ENCODE results near the gene SMPDL3A. TPM values are rescaled to one million over a fixed set of nuclear protein-coding genes. Genes with fewer than 3 reads are reported as not detected.

SMPDL3A gene
- total and polyA plus RNA-seq, 2 of the 13 experiments (the other 11 are each of a cell fraction or from before 2014, with no cell fraction given): 7.8 to 17.3 TPM

DNA sequence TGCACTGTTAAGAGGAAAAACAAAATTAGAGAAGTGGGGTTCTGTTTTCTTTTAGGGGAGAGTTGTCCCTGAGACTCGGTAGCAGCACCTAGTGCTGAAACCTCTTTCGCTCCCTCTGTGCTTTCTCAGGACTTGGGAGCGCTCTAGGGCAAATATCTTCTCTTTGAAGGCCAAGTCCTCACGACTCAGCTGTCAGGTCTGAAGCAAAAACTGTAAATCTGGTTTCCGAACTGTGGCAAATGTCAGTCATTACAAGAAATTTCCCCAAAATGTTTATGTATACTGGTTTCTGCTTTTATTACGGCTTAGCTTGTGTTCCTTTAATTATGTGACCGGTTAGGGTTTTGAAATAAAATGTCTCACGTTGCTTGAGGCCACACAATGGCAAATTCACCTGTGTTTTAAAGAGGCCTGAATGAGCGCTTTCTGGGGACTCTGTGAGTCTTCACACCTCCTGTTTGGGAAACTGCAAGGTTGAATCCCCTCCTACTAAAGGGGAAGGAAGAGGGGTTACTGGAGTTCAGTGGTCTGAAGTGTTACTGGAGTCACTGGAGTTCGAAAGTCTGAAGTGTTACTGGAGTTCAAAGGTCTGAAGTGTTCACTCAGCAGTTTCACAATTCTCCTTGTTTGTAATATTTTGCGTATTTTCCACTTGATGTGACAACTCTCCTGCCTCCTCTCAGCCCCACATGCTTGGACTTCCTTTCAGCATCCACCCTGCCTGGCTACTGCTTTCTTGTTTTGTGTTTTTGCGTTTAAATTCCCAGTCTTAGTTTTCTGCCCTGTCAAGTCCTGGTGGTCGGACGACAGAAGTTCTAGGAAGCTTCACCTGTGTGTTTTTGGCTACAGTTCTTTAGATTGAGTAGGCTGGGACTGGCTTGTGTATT is 1.6 kb downstream of the SMPDL3A start (continued):
- TF ChIP-seq, protein P1, sequence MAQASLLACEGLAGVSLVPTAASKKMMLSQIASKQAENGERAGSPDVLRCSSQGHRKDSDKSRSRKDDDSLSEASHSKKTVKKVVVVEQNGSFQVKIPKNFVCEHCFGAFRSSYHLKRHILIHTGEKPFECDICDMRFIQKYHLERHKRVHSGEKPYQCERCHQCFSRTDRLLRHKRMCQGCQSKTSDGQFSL (CRISPR knock-in tag; IDR thresholded peaks at IDR 0.05): no peak
- TF ChIP-seq ZNF136 (CRISPR knock-in tag; IDR thresholded peaks at IDR 0.05; ENCODE audit: low read depth) (no peak), ATF1 (CRISPR knock-in tag; IDR thresholded peaks at IDR 0.05) (no peak), ZNF230 (CRISPR knock-in tag; IDR thresholded peaks at IDR 0.05) (no peak), RBM22 (optimal IDR thresholded peaks at IDR 0.05; ENCODE audit: low read length) (no peak), STAT5B (CRISPR knock-in tag; IDR thresholded peaks at IDR 0.05) (no peak), ZFAT (CRISPR knock-in tag; conservative IDR thresholded peaks at IDR 0.05) (no peak), NPAS2 (CRISPR knock-in tag; IDR thresholded peaks at IDR 0.05; ENCODE audit: borderline replicate concordance) (no peak), ZNF605 (CRISPR knock-in tag; IDR thresholded peaks at IDR 0.05) (no peak; the same call in 1 of the 2 replicates), NFE2 (CRISPR knock-in tag; IDR thresholded peaks at IDR 0.05) (no peak), MAFF (IDR thresholded peaks at IDR 0.05; ENCODE audit: low read depth, low read length) (peak; percentile 97), ERF (CRISPR knock-in tag; IDR thresholded peaks at IDR 0.05) (peak; percentile 53), TMF1 (CRISPR knock-in tag; IDR thresholded peaks at IDR 0.05; ENCODE audit: low read depth) (no peak; the same call in 1 of the 2 replicates), YEATS2 (CRISPR knock-in tag; IDR thresholded peaks at IDR 0.05; ENCODE audit: borderline replicate concordance) (no peak), ZNF232 (CRISPR knock-in tag; IDR thresholded peaks at IDR 0.05; ENCODE audit: borderline replicate concordance) (no peak), ZNF678 (CRISPR knock-in tag; IDR thresholded peaks at IDR 0.05) (no peak), ZNF451 (CRISPR knock-in tag; IDR thresholded peaks at IDR 0.05) (no peak), MXI1 (IDR thresholded peaks at IDR 0.05; ENCODE audit: borderline replicate concordance, low read depth, low read length) (peak; percentile 56; the same call in 1 of the 3 replicates)
- TF ChIP-seq, protein P2, sequence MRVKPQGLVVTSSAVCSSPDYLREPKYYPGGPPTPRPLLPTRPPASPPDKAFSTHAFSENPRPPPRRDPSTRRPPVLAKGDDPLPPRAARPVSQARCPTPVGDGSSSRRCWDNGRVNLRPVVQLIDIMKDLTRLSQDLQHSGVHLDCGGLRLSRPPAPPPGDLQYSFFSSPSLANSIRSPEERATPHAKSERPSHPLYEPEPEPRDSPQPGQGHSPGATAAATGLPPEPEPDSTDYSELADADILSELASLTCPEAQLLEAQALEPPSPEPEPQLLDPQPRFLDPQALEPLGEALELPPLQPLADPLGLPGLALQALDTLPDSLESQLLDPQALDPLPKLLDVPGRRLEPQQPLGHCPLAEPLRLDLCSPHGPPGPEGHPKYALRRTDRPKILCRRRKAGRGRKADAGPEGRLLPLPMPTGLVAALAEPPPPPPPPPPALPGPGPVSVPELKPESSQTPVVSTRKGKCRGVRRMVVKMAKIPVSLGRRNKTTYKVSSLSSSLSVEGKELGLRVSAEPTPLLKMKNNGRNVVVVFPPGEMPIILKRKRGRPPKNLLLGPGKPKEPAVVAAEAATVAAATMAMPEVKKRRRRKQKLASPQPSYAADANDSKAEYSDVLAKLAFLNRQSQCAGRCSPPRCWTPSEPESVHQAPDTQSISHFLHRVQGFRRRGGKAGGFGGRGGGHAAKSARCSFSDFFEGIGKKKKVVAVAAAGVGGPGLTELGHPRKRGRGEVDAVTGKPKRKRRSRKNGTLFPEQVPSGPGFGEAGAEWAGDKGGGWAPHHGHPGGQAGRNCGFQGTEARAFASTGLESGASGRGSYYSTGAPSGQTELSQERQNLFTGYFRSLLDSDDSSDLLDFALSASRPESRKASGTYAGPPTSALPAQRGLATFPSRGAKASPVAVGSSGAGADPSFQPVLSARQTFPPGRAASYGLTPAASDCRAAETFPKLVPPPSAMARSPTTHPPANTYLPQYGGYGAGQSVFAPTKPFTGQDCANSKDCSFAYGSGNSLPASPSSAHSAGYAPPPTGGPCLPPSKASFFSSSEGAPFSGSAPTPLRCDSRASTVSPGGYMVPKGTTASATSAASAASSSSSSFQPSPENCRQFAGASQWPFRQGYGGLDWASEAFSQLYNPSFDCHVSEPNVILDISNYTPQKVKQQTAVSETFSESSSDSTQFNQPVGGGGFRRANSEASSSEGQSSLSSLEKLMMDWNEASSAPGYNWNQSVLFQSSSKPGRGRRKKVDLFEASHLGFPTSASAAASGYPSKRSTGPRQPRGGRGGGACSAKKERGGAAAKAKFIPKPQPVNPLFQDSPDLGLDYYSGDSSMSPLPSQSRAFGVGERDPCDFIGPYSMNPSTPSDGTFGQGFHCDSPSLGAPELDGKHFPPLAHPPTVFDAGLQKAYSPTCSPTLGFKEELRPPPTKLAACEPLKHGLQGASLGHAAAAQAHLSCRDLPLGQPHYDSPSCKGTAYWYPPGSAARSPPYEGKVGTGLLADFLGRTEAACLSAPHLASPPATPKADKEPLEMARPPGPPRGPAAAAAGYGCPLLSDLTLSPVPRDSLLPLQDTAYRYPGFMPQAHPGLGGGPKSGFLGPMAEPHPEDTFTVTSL (CRISPR knock-in tag; IDR thresholded peaks at IDR 0.05; ENCODE audit: borderline replicate concordance): peak; percentile 77; the same call in 1 of the 2 replicates
- TF ChIP-seq, protein P3, sequence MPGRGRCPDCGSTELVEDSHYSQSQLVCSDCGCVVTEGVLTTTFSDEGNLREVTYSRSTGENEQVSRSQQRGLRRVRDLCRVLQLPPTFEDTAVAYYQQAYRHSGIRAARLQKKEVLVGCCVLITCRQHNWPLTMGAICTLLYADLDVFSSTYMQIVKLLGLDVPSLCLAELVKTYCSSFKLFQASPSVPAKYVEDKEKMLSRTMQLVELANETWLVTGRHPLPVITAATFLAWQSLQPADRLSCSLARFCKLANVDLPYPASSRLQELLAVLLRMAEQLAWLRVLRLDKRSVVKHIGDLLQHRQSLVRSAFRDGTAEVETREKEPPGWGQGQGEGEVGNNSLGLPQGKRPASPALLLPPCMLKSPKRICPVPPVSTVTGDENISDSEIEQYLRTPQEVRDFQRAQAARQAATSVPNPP (CRISPR knock-in tag; IDR thresholded peaks at IDR 0.05): no peak
